ENCODE measurements around the gene PCP4. TPM values are rescaled to one million over a fixed set of nuclear protein-coding genes. Genes with fewer than 3 reads are reported as not detected.
"Not testable (repeated sequence)": the region's sequence is repeated elsewhere in the genome, so short reads cannot be mapped to it uniquely, and the experiment has no call there.

Gene PCP4
- total RNA-seq, 2 donors from 2014 or later = 5.4 TPM; not detected in 1

- TF ChIP-seq CTCF (IDR thresholded peaks at IDR 0.05) = no peak
- DNase-seq (ENCODE audit: low spot score) = no peak
- Histone ChIP-seq H3K4me3 (no peak overlapping the region), H3K27me3 (replicated peaks; ENCODE audit: insufficient read depth) (no peaks in the 10 kb centered on the region), H3K9me3 (no peaks in the 10 kb centered on the region), H3K4me1 (ENCODE audit: control insufficient read depth in 1 of 2, low read depth in 2 of 2) (peaks cover 0 to 3% of the 10 kb centered on the region in 2 donors), H3K27ac (peak overlapping the region in 1 of 2 donors; percentile 35), H3K36me3 (no peaks in the 10 kb centered on the region)
- ATAC-seq (ENCODE audit: insufficient number of reproducible peaks, low FRiP score, low read depth) = peak; percentile 30
Measured at GRCh38 chr21:39885119-39885848, 18.0 kb downstream of the PCP4 start.

GRCh38 chr21:39888848-39889247, 21.6 kb downstream of the PCP4 start:
- DNase-seq (ENCODE audit: low spot score) (no peak), ATAC-seq (ENCODE audit: insufficient number of reproducible peaks, low FRiP score, low read depth) (no peak)
- Histone ChIP-seq H3K4me3 (no peak overlapping the region), H3K36me3 (no peaks in the 10 kb centered on the region), H3K27ac (no peak overlapping the region), H3K27me3 (replicated peaks; ENCODE audit: insufficient read depth) (no peaks in the 10 kb centered on the region), H3K4me1 (ENCODE audit: control insufficient read depth in 1 of 2, low read depth in 2 of 2) (peaks cover 0 to 14% of the 10 kb centered on the region in 2 donors), H3K9me3 (no peaks in the 10 kb centered on the region)
- TF ChIP-seq CTCF (IDR thresholded peaks at IDR 0.05) = no peak

GRCh38 chr21:39891111-39891510, 23.9 kb downstream of the PCP4 start:
- no peak overlapping the region for H3K4me3 ChIP-seq

GRCh38 chr21:39891863-39892262, 24.6 kb downstream of the PCP4 start:
- H3K27me3 ChIP-seq (replicated peaks; ENCODE audit: insufficient read depth); H3K27ac ChIP-seq; DNase-seq (ENCODE audit: low spot score); H3K36me3 ChIP-seq; H3K9me3 ChIP-seq; ATAC-seq (ENCODE audit: insufficient number of reproducible peaks, low FRiP score, low read depth); H3K4me3 ChIP-seq: not testable (repeated sequence)
- peaks cover 0 to 11% of the 10 kb centered on the region in 2 donors for H3K4me1 ChIP-seq (ENCODE audit: control insufficient read depth in 1 of 2, low read depth in 2 of 2)

More at GRCh38 chr21:39891111-39891510, 23.9 kb downstream of the PCP4 start:
- peak overlapping the region; percentile 36 to 46 for H3K27ac ChIP-seq
- H3K36me3 ChIP-seq = no peaks in the 10 kb centered on the region
- ATAC-seq (ENCODE audit: insufficient number of reproducible peaks, low FRiP score, low read depth) = no peak
- no peak for DNase-seq (ENCODE audit: low spot score)
- H3K9me3 ChIP-seq = no peaks in the 10 kb centered on the region
- no peak for TF ChIP-seq CTCF (IDR thresholded peaks at IDR 0.05)
- H3K4me1 ChIP-seq (ENCODE audit: control insufficient read depth in 1 of 2, low read depth in 2 of 2) = peaks cover 0 to 11% of the 10 kb centered on the region in 2 donors
- H3K27me3 ChIP-seq (replicated peaks; ENCODE audit: insufficient read depth) = no peaks in the 10 kb centered on the region

- H3K4me1 ChIP-seq (ENCODE audit: control insufficient read depth in 1 of 2, low read depth in 2 of 2) = no peaks in the 10 kb centered on the region
- no peaks in the 10 kb centered on the region for H3K36me3 ChIP-seq
- no peak overlapping the region for H3K27ac ChIP-seq
- no peak for ATAC-seq (ENCODE audit: insufficient number of reproducible peaks, low FRiP score, low read depth)
- no peak for DNase-seq (ENCODE audit: low spot score)
- H3K27me3 ChIP-seq (replicated peaks; ENCODE audit: insufficient read depth) = no peaks in the 10 kb centered on the region
- TF ChIP-seq CTCF (IDR thresholded peaks at IDR 0.05) = no peak
- H3K9me3 ChIP-seq = no peaks in the 10 kb centered on the region
- no peak overlapping the region for H3K4me3 ChIP-seq
Measured at GRCh38 chr21:39900491-39900890, 33.3 kb downstream of the PCP4 start.
